Neural cell (in vitro differentiated cells): ENCODE data around the gene DCN. TPM values are rescaled to one million over a fixed set of nuclear protein-coding genes. Genes with fewer than 3 reads are reported as not detected.

Experiments used
- H2AFZ ChIP-seq: fragments of 200-600, 300-800 bp; sonication (generic), shearing (Covaris generic); 2 replicates; pipeline ENCODE4 v1.6.0; 2014; ENCODE audit warnings: low read depth, mild to moderate bottlenecking, antibody characterized with exemption, low read length, moderate library complexity
- H3F3A ChIP-seq: fragments of 200-600 bp; shearing (Covaris generic); 2 replicates; pipeline ENCODE4 v1.6.1; 2016; ENCODE audit warnings: mild to moderate bottlenecking, moderate library complexity, mixed read lengths, antibody characterized with exemption, low read length; ENCODE audit not compliant: insufficient read depth, poor library complexity, severe bottlenecking
- H3K27ac ChIP-seq: fragments of 200-600, 300-800 bp; sonication (generic), shearing (Covaris generic); 2 replicates; pipeline ENCODE4 v1.5.1; 2014; ENCODE audit warnings: mild to moderate bottlenecking, low read length, moderate library complexity
- H3K27me3 ChIP-seq: fragments of 300-800, 200-600 bp; sonication (generic), shearing (Covaris generic); 2 replicates; pipeline ENCODE4 v1.6.0; 2014; ENCODE audit warnings: mild to moderate bottlenecking, low read depth, low read length, moderate library complexity; ENCODE audit not compliant: insufficient read depth
- H3K36me3 ChIP-seq: fragments of 300-800, 200-600 bp; sonication (generic), shearing (Covaris generic); 2 replicates; pipeline ENCODE4 v1.5.1; 2014; ENCODE audit warnings: mild to moderate bottlenecking, antibody characterized with exemption, low read length, moderate library complexity; ENCODE audit not compliant: insufficient read depth
- H3K4me2 ChIP-seq: fragments of 300-800, 200-600 bp; sonication (generic), shearing (Covaris generic); 2 replicates; pipeline ENCODE4 v1.6.0; 2014; ENCODE audit warnings: mild to moderate bottlenecking, low read length
- H3K4me3 ChIP-seq: fragments of 300-800, 200-600 bp; sonication (generic), shearing (Covaris generic); 2 replicates; pipeline ENCODE4 v1.5.1; 2014; ENCODE audit warnings: mild to moderate bottlenecking, low read length, moderate library complexity
- H3K79me2 ChIP-seq: fragments of 200-600 bp; shearing (Covaris generic); replicated peaks from 2 replicates; pipeline ENCODE4 v1.6.0; 2014; ENCODE audit warnings: mild to moderate bottlenecking, low read length, moderate library complexity; ENCODE audit not compliant: insufficient read depth
- H3K9ac ChIP-seq: fragments of 300-800, 200-600 bp; sonication (generic), shearing (Covaris generic); 2 replicates; pipeline ENCODE4 v1.6.1; 2016; ENCODE audit warnings: mild to moderate bottlenecking, low read length, mixed read lengths
- H3K9me2 ChIP-seq: fragments of 200-600 bp; shearing (Covaris generic); 2 replicates; pipeline ENCODE4 v1.6.1; 2016; ENCODE audit warnings: mild to moderate bottlenecking, low read length, mixed read lengths; ENCODE audit not compliant: insufficient read depth
- H3K9me3 ChIP-seq: fragments of 200-600, 300-800 bp; sonication (generic), shearing (Covaris generic); 2 replicates; pipeline ENCODE4 v1.6.1; 2016; ENCODE audit warnings: mild to moderate bottlenecking, mixed run types, low read length, moderate library complexity, mixed read lengths
- H4K20me1 ChIP-seq: fragments of 200-600 bp; shearing (Covaris generic); 2 replicates; pipeline ENCODE4 v1.6.1; 2016; ENCODE audit warnings: mild to moderate bottlenecking, mixed run types; ENCODE audit not compliant: insufficient read depth
- CTCF ChIP-seq: fragments of 450-650 bp; IDR thresholded peaks from 2 replicates; pipeline ENCODE4 v1.5.1; 2014; ENCODE audit warnings: antibody characterized with exemption, mild to moderate bottlenecking, moderate library complexity; ENCODE audit not compliant: poor library complexity, severe bottlenecking
- EP300 ChIP-seq: fragments of 450-650 bp; conservative IDR thresholded peaks from 2 replicates; pipeline ENCODE4 v1.6.1; 2014; ENCODE audit warnings: antibody characterized with exemption, mild to moderate bottlenecking, moderate library complexity; ENCODE audit not compliant: poor library complexity, severe bottlenecking
- EZH2 ChIP-seq: fragments of 200-600, 300-800 bp; shearing (Covaris generic), sonication (generic); IDR thresholded peaks from 2 replicates; pipeline ENCODE4 v1.6.1; 2014; ENCODE audit warnings: antibody characterized with exemption, low read length, borderline replicate concordance, mild to moderate bottlenecking; ENCODE audit not compliant: insufficient read depth, poor library complexity, severe bottlenecking
- MXI1 ChIP-seq: fragments of 450-650 bp; conservative IDR thresholded peaks from 2 replicates; pipeline ENCODE4 v1.6.1; 2014; ENCODE audit warnings: antibody characterized with exemption, mild to moderate bottlenecking; ENCODE audit not compliant: poor library complexity, severe bottlenecking
- POLR2AphosphoS5 ChIP-seq: IDR thresholded peaks from 2 replicates; pipeline ENCODE4 v1.6.1; 2012
- RAD21 ChIP-seq: fragments of 450-650 bp; conservative IDR thresholded peaks from 2 replicates; pipeline ENCODE4 v1.6.1; 2014; ENCODE audit warnings: antibody characterized with exemption, mild to moderate bottlenecking, moderate library complexity
- SMC3 ChIP-seq: fragments of 450-650 bp; conservative IDR thresholded peaks from 2 replicates; pipeline ENCODE4 v1.6.1; 2014; ENCODE audit warnings: antibody characterized with exemption, mild to moderate bottlenecking, moderate library complexity; ENCODE audit not compliant: poor library complexity
- TAF1 ChIP-seq: IDR thresholded peaks from 2 replicates; pipeline ENCODE4 v1.6.1; 2012; ENCODE audit warnings: low read depth
- polyA plus RNA-seq: library from polyadenylated mRNA; depleted of rRNA; stranded (reverse); fragments of >200 nt; gene quantifications from 2 replicates; pipeline ENCODE4 v1.2.3, GENCODE V29; 2014
- TF ChIP-seq, protein P1 (sequence below): IDR thresholded peaks from 2 replicates; pipeline ENCODE4 v1.6.1; 2012; ENCODE audit warnings: borderline replicate concordance

Gene DCN
- polyA plus RNA-seq, 1 donor from 2014 or later = not detected

DNA sequence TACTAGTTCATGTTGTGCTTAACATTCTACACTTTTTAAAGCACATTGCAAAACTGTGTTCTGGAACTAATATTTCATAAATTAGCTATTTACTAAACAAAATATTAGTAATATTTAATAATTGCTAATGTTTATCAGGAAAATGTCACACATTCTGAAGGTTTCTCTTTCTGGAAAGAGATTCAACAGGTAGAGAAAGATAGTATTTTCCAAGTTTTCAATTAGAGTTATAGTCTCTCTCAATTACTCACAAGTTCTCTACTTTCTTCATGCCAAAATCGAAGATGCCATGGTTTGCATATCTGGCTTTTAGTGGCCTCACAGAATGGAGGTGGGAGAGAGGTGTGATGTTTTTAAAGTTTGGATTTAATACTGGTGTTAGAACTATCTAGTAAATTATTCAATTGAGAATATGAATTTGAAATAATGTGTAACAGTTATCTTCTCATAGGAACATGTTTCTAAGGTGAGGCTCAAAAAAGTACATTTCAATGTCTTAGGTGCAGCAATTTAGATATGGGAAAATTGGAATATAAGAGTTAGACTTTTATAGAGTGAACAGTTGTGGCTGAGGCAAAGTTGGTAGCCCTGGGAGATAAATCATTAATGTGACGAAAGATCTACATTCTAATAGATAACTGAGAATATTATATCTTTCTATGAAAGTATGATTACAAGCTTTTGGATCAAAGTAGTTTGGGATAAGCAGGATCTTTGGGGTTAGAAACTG is 72.9 kb downstream of the DCN start:
- Histone ChIP-seq H3K79me2 (no peaks in the 10 kb centered on the region), H3K27me3 (no peaks in the 10 kb centered on the region), H3K4me3 (no peak overlapping the region), H3K9ac (no peak overlapping the region), H3K4me2 (no peak overlapping the region), H3K36me3 (no peaks in the 10 kb centered on the region), H3K27ac (no peak overlapping the region), H4K20me1 (no peaks in the 10 kb centered on the region), H3F3A (no peaks in the 10 kb centered on the region), H2AFZ (no peak overlapping the region), H3K9me2 (no peaks in the 10 kb centered on the region), H3K9me3 (no peaks in the 10 kb centered on the region)
- TF ChIP-seq, protein P1, sequence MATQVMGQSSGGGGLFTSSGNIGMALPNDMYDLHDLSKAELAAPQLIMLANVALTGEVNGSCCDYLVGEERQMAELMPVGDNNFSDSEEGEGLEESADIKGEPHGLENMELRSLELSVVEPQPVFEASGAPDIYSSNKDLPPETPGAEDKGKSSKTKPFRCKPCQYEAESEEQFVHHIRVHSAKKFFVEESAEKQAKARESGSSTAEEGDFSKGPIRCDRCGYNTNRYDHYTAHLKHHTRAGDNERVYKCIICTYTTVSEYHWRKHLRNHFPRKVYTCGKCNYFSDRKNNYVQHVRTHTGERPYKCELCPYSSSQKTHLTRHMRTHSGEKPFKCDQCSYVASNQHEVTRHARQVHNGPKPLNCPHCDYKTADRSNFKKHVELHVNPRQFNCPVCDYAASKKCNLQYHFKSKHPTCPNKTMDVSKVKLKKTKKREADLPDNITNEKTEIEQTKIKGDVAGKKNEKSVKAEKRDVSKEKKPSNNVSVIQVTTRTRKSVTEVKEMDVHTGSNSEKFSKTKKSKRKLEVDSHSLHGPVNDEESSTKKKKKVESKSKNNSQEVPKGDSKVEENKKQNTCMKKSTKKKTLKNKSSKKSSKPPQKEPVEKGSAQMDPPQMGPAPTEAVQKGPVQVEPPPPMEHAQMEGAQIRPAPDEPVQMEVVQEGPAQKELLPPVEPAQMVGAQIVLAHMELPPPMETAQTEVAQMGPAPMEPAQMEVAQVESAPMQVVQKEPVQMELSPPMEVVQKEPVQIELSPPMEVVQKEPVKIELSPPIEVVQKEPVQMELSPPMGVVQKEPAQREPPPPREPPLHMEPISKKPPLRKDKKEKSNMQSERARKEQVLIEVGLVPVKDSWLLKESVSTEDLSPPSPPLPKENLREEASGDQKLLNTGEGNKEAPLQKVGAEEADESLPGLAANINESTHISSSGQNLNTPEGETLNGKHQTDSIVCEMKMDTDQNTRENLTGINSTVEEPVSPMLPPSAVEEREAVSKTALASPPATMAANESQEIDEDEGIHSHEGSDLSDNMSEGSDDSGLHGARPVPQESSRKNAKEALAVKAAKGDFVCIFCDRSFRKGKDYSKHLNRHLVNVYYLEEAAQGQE = no peak
- TF ChIP-seq TAF1 (no peak), POLR2AphosphoS5 (no peak), SMC3 (no peak), EZH2 (no peak), EP300 (no peak), CTCF (no peak), RAD21 (no peak), MXI1 (no peak)

GRCh38 chr12:91109148-91109564 is 73.5 kb downstream of the DCN start:
- no peak overlapping the region for H3K4me2 ChIP-seq
- H3K9me3 ChIP-seq = no peaks in the 10 kb centered on the region
- no peaks in the 10 kb centered on the region for H3K79me2 ChIP-seq
- no peak overlapping the region for H3K27ac ChIP-seq
- H4K20me1 ChIP-seq = no peaks in the 10 kb centered on the region
- no peaks in the 10 kb centered on the region for H3K9me2 ChIP-seq
- no peaks in the 10 kb centered on the region for H3F3A ChIP-seq
- no peaks in the 10 kb centered on the region for H3K36me3 ChIP-seq
- no peak overlapping the region for H2AFZ ChIP-seq
- no peak overlapping the region for H3K4me3 ChIP-seq
- H3K9ac ChIP-seq = no peak overlapping the region
- no peaks in the 10 kb centered on the region for H3K27me3 ChIP-seq
- TF ChIP-seq CTCF (no peak), TAF1 (no peak), EP300 (no peak), POLR2AphosphoS5 (no peak), SMC3 (no peak), EZH2 (no peak), RAD21 (no peak), MXI1 (no peak)
- TF ChIP-seq, protein P1 = no peak
